GM18951 (cell line): ENCODE measurements around the gene KLF16.

Experiments
- POLR2A ChIP-seq: IDR thresholded peaks from 4 replicates; pipeline ENCODE4 v1.6.1; 2011; ENCODE audit warnings: mild to moderate bottlenecking; ENCODE audit not compliant: insufficient read length, insufficient read depth; ENCODE audit errors: extremely low read depth
- in situ Hi-C: fragments of 300-500 bp; cut with MboI; formaldehyde crosslinking; loops from one replicate; pipeline ENCODE4 v1.12.0; 2022; ENCODE audit warnings: low sequenced_read_pairs, mixed read lengths, inconsistent platforms; ENCODE audit not compliant: unreplicated experiment

KLF16 gene

DNA sequence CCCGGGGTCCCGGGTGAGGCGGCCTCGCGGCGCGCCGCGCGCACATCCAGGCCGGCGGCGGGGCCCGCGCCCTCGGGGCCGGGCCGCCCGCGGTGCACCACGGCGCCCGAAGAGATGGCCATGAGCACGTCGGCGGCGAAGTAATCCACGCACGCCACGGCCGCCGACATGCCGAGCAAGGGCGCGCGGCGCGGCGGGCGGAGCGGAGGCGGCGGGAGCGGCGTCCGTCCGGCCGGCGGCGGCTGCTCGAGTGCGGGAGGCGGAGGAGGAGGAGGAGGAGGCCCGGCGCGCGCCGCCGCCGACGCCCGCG is at the start of gene KLF16:
TSS of gene KLF16 (minus strand) at position 252 of the 310 bp plus-strand sequence. CDS start at position 170, 82 bp downstream.
- TF ChIP-seq POLR2A: peak; percentile 71
- in situ Hi-C loops: no loop called here

DNA sequence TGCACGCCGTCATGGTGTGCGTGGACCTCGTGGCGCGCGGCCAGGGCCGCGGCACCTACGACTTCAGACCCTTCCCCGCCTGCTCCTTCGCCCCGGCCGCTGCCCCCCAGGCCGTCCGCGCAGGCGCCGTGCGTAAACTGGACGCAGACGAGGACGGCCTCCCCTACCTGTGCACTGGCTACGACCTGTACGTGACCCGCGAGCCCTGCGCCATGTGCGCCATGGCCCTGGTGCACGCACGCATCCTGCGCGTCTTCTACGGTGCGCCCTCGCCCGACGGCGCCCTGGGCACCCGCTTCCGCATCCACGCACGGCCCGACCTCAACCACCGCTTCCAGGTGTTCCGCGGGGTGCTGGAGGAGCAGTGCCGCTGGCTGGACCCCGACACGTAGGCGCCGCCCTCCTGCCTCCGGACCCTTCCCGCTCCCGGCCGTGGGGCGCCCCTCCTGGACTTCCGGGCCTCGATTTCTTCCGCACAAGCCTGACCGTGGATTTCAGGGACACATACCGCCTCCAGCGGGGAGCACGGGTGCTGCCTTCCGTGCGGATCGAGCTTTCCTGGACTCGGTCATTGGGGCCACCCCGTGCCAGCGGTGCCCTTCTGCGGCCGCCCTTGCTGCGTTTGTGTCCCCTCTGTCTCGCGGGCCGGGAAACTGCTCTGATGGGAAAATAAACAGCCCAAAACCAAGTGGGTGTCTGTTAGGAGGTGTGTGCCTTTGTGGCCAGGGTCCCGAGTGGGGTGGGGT is 49.6 kb upstream of the KLF16 start:
- in situ Hi-C loops: no loop called here
- TF ChIP-seq POLR2A: no peak

DNA sequence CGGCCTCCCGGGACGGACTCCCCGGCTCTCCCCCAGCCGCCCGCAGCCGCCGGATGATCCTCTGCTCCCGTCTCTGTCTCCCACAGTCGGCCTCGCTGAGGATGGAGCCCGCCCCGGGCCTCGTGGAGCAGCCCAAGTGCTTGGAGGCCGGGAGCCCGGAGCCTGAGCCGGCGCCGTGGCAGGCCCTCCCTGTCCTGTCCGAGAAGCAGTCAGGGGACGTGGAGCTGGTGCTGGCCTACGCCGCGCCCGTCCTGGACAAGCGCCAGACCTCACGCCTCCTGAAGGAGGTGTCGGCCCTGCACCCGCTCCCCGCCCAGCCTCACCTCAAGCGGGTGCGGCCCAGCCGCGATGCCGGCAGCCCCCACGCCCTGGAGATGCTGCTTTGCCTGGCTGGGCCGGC is 48.6 kb upstream of the KLF16 start:
- in situ Hi-C loops: no loop called here
- TF ChIP-seq POLR2A: no peak

DNA sequence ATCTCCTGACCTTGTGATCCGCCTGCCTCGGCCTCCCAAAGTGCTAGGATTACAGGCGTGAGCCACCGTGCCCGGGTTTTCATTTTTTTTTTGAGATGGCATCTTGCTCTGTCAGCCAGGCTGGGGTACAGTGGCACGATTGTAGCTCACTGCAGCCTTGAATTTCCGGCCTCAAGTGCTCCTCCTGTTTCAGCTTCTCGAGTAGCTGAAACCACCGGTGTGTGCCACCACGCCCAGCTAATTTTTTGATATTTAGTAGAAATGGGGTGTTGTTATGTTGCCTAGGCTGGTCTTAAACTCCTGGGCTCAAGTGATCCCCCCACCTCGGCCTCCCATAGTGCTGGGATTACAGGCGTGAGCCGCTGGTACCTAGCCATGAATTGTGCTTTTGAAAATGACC is 47.7 kb upstream of the KLF16 start:
- in situ Hi-C loops: no loop called here
- TF ChIP-seq POLR2A: no peak

DNA sequence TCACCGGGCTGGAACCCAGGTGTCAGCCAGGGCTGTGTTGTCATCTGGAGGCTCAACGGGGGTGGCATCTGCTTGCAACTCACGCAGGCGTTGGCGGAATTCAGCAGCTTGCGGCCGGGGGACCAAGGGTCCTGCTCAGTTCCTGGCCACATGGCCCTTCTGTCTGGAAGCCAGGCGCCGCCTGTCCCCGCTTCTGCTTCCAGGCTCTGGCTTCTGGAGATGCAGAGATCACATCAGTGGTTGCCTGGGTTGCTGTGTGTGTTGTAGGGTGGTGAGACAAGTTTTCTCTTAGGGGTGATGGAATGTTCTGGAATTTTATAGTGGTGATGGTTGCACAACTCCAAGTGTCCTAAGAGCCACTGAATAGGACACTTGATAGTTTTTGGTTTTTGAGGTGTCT is 46.8 kb upstream of the KLF16 start:
- in situ Hi-C loops: no loop called here
- TF ChIP-seq POLR2A: no peak

DNA sequence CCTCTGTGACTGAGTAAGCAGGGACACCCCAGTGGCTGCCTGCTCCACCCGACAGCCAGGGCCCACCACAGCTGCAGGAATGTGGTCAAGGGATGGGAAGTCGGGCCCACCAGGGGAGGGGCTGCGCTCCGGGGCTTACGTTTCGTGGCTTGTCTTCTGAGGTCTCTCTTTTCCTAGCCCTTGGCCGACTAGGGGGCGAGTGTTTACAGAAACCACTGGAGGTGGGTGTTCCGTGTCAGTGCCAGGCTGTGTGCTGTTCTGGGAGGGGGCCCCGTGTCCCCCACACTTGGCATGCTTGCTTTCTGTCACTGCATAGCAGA is 46.3 kb upstream of the KLF16 start:
- in situ Hi-C loops: no loop called here
- no peak for TF ChIP-seq POLR2A

DNA sequence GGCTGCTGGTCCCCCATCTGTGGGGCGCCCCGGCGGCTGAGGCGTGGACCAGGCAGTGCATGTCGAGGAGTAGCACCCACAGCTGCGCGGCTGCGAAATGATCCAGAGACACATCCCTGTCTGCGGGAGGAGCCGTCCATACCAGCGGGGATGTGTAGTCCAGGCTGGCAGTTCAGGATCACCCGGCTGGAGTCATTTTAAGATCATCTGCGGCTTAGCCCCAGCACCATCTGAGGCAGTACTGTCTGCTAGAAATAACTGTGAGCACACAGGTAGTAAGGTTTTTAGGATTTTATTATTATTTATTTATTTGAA is 44.9 kb upstream of the KLF16 start:
- in situ Hi-C loops: no loop called here
- TF ChIP-seq POLR2A: no peak

DNA sequence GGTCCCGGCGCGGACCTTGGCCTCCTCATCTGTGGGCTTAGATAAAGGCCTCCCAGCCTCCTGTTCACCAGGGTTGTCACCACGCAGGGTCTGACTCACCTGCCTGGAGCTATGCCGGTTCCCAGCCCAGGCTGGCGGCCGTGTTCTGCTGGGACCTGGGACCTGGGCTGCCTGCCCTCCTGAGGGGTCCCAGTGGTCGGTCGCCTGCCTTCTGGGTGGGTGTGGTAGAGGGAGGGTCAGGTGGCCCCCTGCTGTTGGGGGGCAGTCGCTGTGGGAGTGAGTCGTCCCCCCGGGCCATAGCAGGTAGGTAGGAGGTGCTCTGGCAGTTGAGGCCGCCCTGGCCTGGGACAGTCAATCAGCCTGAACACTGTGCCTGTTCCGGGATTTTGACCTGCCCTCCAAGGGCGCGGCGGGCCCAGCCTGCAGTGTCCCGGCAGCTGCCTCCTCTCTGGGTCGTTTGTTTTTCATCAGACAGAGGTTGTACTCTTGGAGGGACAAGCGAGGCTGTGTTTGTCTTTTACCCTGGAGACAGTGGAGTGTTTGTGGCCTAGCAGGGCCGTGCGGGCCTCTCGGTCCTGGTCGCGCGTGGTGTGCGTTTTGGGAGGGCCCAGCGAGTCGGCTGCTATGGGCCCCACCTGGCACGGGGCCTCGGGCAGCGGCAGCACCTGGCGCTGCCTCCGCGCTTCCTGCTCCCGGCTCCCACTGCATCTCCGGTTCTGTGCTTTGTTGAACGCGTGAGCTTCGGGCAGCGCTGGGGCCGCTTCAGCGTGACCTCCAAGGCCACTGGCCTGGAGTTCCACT is 44.4 kb upstream of the KLF16 start:
- in situ Hi-C loops: no loop called here
- TF ChIP-seq POLR2A: no peak

DNA sequence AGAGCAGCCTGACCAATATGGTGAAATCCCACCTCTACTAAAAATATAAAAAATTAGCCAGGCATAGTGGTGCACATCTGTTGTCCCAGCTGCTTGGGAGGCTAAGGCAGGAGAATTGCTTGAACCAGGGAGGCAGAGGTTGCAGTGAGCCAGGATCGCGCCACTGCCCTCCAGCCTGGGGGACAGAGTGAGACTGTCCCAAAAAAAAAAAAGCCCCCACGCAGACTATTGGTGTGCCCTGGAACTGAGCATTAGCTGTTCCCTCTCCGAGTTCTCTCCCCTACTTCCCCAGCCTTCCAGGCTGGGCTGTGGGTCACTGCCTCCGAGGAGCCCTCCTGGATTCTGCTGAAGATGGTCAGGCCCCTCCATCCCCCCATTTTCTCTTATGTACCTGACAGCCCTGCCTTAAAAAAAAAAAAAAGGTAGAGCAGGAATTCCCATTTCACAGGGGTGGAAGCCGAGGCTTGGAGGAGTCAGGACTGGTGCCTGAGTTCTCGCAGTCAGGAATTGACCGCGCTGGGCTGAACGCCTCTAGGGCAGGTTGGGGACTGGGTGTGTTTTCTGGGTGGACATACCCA is 43.7 kb upstream of the KLF16 start:
- in situ Hi-C loops: no loop called here
- TF ChIP-seq POLR2A: no peak

DNA sequence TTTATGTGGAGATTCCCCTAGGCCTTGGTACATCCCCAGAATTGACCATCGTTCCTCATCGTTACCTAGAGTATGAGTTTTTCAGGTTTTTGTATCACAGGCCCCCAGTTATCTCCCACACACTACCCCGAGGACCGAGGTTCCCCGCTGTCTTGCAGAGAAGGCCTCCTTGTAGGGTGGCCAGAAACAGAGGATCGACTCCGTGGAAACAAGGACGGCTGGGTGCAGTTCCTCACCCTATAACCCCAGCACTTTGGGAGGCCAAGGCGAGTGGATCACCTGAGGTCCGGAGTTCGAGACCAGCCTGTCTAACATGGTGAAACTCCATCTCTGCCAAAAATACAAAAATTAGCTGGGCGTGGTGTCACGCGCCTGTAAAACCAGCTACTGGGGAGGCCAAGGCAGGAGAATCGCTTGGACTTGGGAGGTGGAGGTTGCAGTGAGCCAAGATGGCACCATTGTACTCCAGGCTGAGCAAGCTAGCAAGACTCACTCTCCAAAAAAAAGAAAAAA is 42.5 kb upstream of the KLF16 start:
- in situ Hi-C loops: no loop called here
- no peak for TF ChIP-seq POLR2A

DNA sequence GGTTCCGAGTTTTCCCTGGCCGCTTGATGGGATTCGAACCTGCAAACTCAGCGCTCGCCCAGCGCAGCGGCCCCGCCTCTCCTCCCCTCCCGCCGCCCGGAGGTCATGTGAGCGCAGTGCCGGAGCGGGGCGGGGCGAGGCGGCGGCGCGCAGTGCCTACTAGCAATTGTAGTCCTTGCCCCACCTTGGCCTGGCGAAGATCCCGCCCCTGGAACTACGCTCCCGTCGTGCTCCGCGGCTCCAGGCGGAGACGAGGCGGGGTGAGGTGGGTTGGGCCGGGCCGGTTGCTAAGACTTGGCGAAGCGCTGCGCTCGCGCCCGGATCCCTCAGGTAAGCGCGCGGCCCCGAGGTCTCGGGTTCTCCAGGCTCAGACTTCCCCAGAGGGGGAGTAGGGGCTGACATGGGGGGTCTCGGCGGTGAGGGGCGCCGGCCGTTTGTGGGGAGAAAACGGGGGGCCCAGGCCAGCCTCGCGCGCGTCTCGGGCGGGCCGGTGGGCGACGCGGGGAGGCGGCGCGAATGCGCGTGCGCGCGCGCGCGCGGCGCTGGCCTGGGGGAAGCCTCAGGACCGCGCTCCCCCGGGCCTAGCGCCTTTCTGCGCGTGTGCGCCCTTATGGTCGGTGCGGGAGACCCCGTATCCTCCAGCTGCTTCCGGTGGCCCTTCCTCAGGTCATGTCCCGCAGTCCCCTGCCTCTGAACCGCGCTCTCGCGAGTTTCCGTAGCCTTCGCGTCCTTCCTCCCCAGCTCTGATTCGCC is 41.9 kb upstream of the KLF16 start, which contains the start of the genes ADAT3 and SCAMP4:
TSS of gene ADAT3 (plus strand) at position 290 of the 753 bp plus-strand sequence. CDS start 6,649 bp downstream, outside the sequence.
TSS of gene SCAMP4 (plus strand) at position 290 of the 753 bp plus-strand sequence. CDS start 9,621 bp downstream, outside the sequence.
- in situ Hi-C loops: no loop called here
- TF ChIP-seq POLR2A: peak; percentile 78

DNA sequence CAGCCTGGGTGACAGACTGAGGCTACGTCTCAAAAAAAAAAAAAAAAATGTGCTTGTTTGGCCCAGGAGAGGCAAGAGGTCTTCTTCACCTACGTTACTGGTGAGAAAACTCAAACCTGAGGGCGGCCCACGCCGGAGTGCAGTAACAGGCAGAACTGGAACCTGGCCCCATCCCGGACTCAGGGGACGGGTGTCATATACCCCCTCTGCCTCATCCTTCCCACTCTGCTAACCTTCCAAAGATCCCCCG is 41.4 kb upstream of the KLF16 start:
- in situ Hi-C loops: no loop called here
- no peak for TF ChIP-seq POLR2A

DNA sequence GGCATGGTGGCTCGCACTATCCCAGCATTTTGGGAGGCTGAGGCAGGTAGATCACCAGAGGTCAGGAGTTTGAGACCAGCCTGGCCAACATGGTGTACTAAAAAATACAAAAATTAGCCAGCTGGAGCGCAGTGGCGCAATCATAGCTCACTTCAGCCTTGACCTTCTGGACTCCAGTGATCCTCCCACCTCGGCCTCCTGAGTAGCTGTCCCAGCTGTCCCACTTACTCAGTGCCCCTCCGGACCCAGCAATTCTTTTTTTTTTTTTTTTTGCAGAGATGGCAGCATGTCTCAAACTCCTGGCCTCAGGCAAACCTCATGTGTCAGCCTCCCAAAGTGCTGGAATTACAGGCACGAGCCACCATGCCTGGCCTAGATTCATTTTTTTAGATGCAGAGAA is 39.5 kb upstream of the KLF16 start:
- in situ Hi-C loops: no loop called here
- no peak for TF ChIP-seq POLR2A
